ACC112 (cell line): ENCODE results near the gene VTN.

Experiments used
- H2AFZ ChIP-seq: fragments of 200-600 bp; sonication (generic); one replicate; pipeline ENCODE4 v1.6.0; 2017; ENCODE audit warnings: antibody characterized with exemption, low read length; ENCODE audit not compliant: unreplicated experiment
- H3K27ac ChIP-seq: fragments of 200-600 bp; sonication (generic); 2 replicates; pipeline ENCODE4 v1.5.1; 2014; ENCODE audit warnings: low read depth, mild to moderate bottlenecking, antibody characterized with exemption, low read length, moderate library complexity
- H3K27me3 ChIP-seq: fragments of 200-600 bp; sonication (generic); 2 replicates; pipeline ENCODE4 v1.6.1; 2014; ENCODE audit warnings: mild to moderate bottlenecking, antibody characterized with exemption, low read length, moderate library complexity, mixed read lengths; ENCODE audit not compliant: insufficient read depth
- H3K36me3 ChIP-seq: fragments of 200-600 bp; sonication (generic); 2 replicates; pipeline ENCODE4 v1.6.1; 2016; ENCODE audit warnings: mild to moderate bottlenecking, antibody characterized with exemption, low read length, moderate library complexity, mixed read lengths; ENCODE audit not compliant: insufficient read depth
- H3K4me1 ChIP-seq: fragments of 200-600 bp; sonication (generic); one replicate; pipeline ENCODE4 v1.6.1; 2016; ENCODE audit warnings: low read length, mixed read lengths; ENCODE audit not compliant: insufficient read depth, unreplicated experiment, control insufficient read depth
- H3K4me3 ChIP-seq: fragments of 200-600 bp; sonication (generic); 2 replicates; pipeline ENCODE4 v1.5.1; 2014; ENCODE audit warnings: mild to moderate bottlenecking, low read depth, low read length
- H3K79me2 ChIP-seq: fragments of 200-600 bp; sonication (generic); one replicate; pipeline ENCODE4 v1.6.0; 2016; ENCODE audit warnings: low read length; ENCODE audit not compliant: control insufficient read depth, unreplicated experiment, insufficient read depth

VTN gene

GRCh38 chr17:28404812-28405570 is 34.9 kb upstream of the VTN start:
- Histone ChIP-seq H2AFZ (peak overlapping the region; percentile 90), H3K36me3 (no peaks in the 10 kb centered on the region), H3K4me1 (peaks cover 7% of the 10 kb centered on the region), H3K4me3 (peak overlapping the region; percentile 87), H3K79me2 (no peaks in the 10 kb centered on the region), H3K27me3 (no peaks in the 10 kb centered on the region), H3K27ac (no peak overlapping the region)

- Histone ChIP-seq H3K79me2 (no peaks in the 10 kb centered on the region), H3K27ac (no peak overlapping the region), H2AFZ (no peak overlapping the region), H3K4me3 (peak overlapping the region; percentile 87; the same call in 1 of the 2 replicates), H3K27me3 (no peaks in the 10 kb centered on the region), H3K4me1 (peaks cover 7% of the 10 kb centered on the region), H3K36me3 (no peaks in the 10 kb centered on the region)
Observed at GRCh38 chr17:28404461-28404811, 34.3 kb upstream of the VTN start.

- H3K36me3 ChIP-seq = no peaks in the 10 kb centered on the region
- no peaks in the 10 kb centered on the region for H3K27me3 ChIP-seq
- H3K79me2 ChIP-seq = no peaks in the 10 kb centered on the region
- no peak overlapping the region; the same call in 1 of the 2 replicates for H3K4me3 ChIP-seq
- H3K27ac ChIP-seq = no peak overlapping the region
- H2AFZ ChIP-seq = no peak overlapping the region
- peaks cover 9% of the 10 kb centered on the region for H3K4me1 ChIP-seq
Observed at GRCh38 chr17:28404007-28404406, 33.9 kb upstream of the VTN start.

- Histone ChIP-seq H3K4me3 (no peak overlapping the region), H3K36me3 (no peaks in the 10 kb centered on the region), H3K27ac (no peak overlapping the region), H3K4me1 (peaks cover 19% of the 10 kb centered on the region), H3K79me2 (no peaks in the 10 kb centered on the region), H3K27me3 (no peaks in the 10 kb centered on the region), H2AFZ (no peak overlapping the region)
Observed at GRCh38 chr17:28402844-28403243, 32.7 kb upstream of the VTN start.

GRCh38 chr17:28402224-28402630 is 32.1 kb upstream of the VTN start:
- H3K27me3 ChIP-seq = no peaks in the 10 kb centered on the region
- no peak overlapping the region for H2AFZ ChIP-seq
- H3K4me3 ChIP-seq = no peak overlapping the region
- no peaks in the 10 kb centered on the region for H3K36me3 ChIP-seq
- no peak overlapping the region for H3K27ac ChIP-seq
- H3K79me2 ChIP-seq = no peaks in the 10 kb centered on the region
- H3K4me1 ChIP-seq = peaks cover 19% of the 10 kb centered on the region

- Histone ChIP-seq H3K36me3 (no peaks in the 10 kb centered on the region), H3K27ac (no peak overlapping the region), H3K27me3 (no peaks in the 10 kb centered on the region), H3K79me2 (no peaks in the 10 kb centered on the region), H3K4me3 (no peak overlapping the region), H3K4me1 (peaks cover 16% of the 10 kb centered on the region), H2AFZ (no peak overlapping the region)
Observed at GRCh38 chr17:28399808-28400207, 29.7 kb upstream of the VTN start.

- H3K4me1 ChIP-seq = peaks cover 19% of the 10 kb centered on the region
- H3K27me3 ChIP-seq = no peaks in the 10 kb centered on the region
- H3K27ac ChIP-seq = no peak overlapping the region
- H2AFZ ChIP-seq = no peak overlapping the region
- H3K36me3 ChIP-seq = no peaks in the 10 kb centered on the region
- H3K79me2 ChIP-seq = no peaks in the 10 kb centered on the region
- no peak overlapping the region for H3K4me3 ChIP-seq
Observed at GRCh38 chr17:28398280-28398981, 28.3 kb upstream of the VTN start.

- no peaks in the 10 kb centered on the region for H3K79me2 ChIP-seq
- H2AFZ ChIP-seq = no peak overlapping the region
- no peak overlapping the region for H3K4me3 ChIP-seq
- no peak overlapping the region for H3K27ac ChIP-seq
- H3K4me1 ChIP-seq = peaks cover 19% of the 10 kb centered on the region
- no peaks in the 10 kb centered on the region for H3K36me3 ChIP-seq
- H3K27me3 ChIP-seq = no peaks in the 10 kb centered on the region
Observed at GRCh38 chr17:28397687-28398279, 27.7 kb upstream of the VTN start.

GRCh38 chr17:28397275-28397674 is 27.2 kb upstream of the VTN start:
- Histone ChIP-seq H3K79me2 (no peaks in the 10 kb centered on the region), H3K36me3 (no peaks in the 10 kb centered on the region), H3K4me1 (peaks cover 19% of the 10 kb centered on the region), H2AFZ (no peak overlapping the region), H3K27ac (no peak overlapping the region), H3K27me3 (no peaks in the 10 kb centered on the region), H3K4me3 (no peak overlapping the region)

- Histone ChIP-seq H2AFZ (no peak overlapping the region), H3K4me3 (no peak overlapping the region), H3K27ac (no peak overlapping the region), H3K27me3 (no peaks in the 10 kb centered on the region), H3K36me3 (no peaks in the 10 kb centered on the region), H3K4me1 (peaks cover 19% of the 10 kb centered on the region), H3K79me2 (no peaks in the 10 kb centered on the region)
Observed at GRCh38 chr17:28396635-28397239, 26.6 kb upstream of the VTN start.
